Activated B cell treated with CpG ODN at 0.5 μM for 24 hours (primary cell): ENCODE measurements around the gene ADAM22. TPM values are rescaled to one million over a fixed set of nuclear protein-coding genes. Genes with fewer than 3 reads are reported as not detected.

Experiments used
- ATAC-seq: fragments of 200-7000 bp; cut with Tn5 transposase; one replicate; pipeline ENCODE4 v1.10.0; 2021; ENCODE audit warnings: low read depth, mild to moderate bottlenecking, moderate library complexity
- CTCF ChIA-PET: fragments of 350-600 bp; sonication (Branson Sonifier 250); formaldehyde crosslinking; loops from one replicate; lab custom pipeline; 2021; ENCODE audit warnings: antibody characterized with exemption; lab: Charles Lee
- POLR2A ChIA-PET: fragments of 350-600 bp; sonication (Branson Sonifier 250); formaldehyde crosslinking; loops from one replicate; lab custom pipeline; 2021; ENCODE audit warnings: antibody characterized with exemption; lab: Charles Lee
- DNase-seq: peaks from one replicate; pipeline ENCODE4 v3.0.0; 2022
- H3K27ac Mint-ChIP-seq: one replicate; pipeline ENCODE4 v1.8.0; 2020; ENCODE audit warnings: mixed read lengths
- H3K27me3 Mint-ChIP-seq: one replicate; pipeline ENCODE4 v1.8.0; 2021; ENCODE audit warnings: mixed read lengths
- H3K36me3 Mint-ChIP-seq: one replicate; pipeline ENCODE4 v1.8.0; 2021; ENCODE audit warnings: low read depth, mixed read lengths
- H3K4me1 Mint-ChIP-seq: one replicate; pipeline ENCODE4 v1.8.0; 2021; ENCODE audit warnings: mixed read lengths
- H3K4me3 Mint-ChIP-seq: one replicate; pipeline ENCODE4 v1.8.0; 2020; ENCODE audit warnings: mild to moderate bottlenecking, mixed read lengths
- H3K9me3 Mint-ChIP-seq: one replicate; pipeline ENCODE4 v1.8.0; 2020; ENCODE audit warnings: mixed read lengths
- intact Hi-C: fragments of 100-400 bp; cut with micrococcal nuclease; formaldehyde crosslinking; loops from one replicate; pipeline ENCODE4 v1.15.1; 2024
- total RNA-seq: library from RNA; stranded (reverse); gene quantifications from 2 replicates; pipeline ENCODE4 v1.2.3, GENCODE V29; 2022
- TF ChIP-seq, protein P1 (sequence below): fragments of 200-600 bp; IDR thresholded peaks from one replicate; pipeline ENCODE4 v1.8.0; 2022; ENCODE audit warnings: antibody characterized with exemption, mild to moderate bottlenecking

Gene ADAM22
- total RNA-seq, 1 donor from 2014 or later, result 0.71 TPM

DNA sequence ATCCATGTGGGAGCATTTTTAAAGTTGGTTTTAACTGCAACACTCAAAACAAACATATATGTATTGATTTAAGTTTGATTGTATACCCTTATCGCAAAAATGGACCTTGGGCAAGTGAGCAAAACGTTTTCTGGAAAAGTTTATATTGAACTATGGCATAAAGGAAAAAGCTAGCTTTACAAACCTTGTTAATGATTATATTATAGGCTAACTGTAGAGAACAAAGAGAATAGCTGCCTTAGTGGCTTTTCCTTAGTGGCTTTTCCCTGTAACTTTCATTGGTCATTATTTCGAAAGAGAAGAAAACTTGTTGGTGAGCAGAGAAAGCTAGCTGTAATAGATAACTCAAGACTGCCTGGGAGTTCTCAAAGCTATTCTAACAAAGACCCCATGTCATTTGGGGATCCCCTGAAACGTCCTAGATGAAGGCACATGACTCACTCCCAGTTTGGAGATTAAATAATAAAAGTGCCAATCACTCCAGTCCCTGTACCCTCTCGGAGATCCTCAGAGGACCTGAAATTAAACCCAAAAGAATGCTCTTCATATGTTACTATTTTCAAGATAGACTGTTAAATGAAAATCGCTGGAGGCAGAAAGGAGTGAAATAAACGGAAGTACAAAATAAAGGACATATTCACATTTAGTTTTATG lies 193.7 kb downstream of the ADAM22 start:
- H3K36me3 Mint-ChIP-seq, result no peaks in the 10 kb centered on the region
- H3K27me3 Mint-ChIP-seq, result no peaks in the 10 kb centered on the region
- H3K27ac Mint-ChIP-seq, result no peak overlapping the region
- H3K4me3 Mint-ChIP-seq, result no peak overlapping the region
- CTCF ChIA-PET, result interaction anchor here (1.1 kb wide), 1 partner anchor 14 kb away, joined by 3 read pairs; no protein-coding TSS in a partner anchor
- DNase-seq (no peak), ATAC-seq (no peak)
- TF ChIP-seq, protein P1, sequence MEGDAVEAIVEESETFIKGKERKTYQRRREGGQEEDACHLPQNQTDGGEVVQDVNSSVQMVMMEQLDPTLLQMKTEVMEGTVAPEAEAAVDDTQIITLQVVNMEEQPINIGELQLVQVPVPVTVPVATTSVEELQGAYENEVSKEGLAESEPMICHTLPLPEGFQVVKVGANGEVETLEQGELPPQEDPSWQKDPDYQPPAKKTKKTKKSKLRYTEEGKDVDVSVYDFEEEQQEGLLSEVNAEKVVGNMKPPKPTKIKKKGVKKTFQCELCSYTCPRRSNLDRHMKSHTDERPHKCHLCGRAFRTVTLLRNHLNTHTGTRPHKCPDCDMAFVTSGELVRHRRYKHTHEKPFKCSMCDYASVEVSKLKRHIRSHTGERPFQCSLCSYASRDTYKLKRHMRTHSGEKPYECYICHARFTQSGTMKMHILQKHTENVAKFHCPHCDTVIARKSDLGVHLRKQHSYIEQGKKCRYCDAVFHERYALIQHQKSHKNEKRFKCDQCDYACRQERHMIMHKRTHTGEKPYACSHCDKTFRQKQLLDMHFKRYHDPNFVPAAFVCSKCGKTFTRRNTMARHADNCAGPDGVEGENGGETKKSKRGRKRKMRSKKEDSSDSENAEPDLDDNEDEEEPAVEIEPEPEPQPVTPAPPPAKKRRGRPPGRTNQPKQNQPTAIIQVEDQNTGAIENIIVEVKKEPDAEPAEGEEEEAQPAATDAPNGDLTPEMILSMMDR, result no peak
- intact Hi-C loops, result no loop called here
- H3K4me1 Mint-ChIP-seq, result peaks cover 2% of the 10 kb centered on the region
- no peaks in the 10 kb centered on the region for H3K9me3 Mint-ChIP-seq
- POLR2A ChIA-PET, result no interaction called here

GRCh38 chr7:88132725-88133124 lies 198.7 kb downstream of the ADAM22 start:
- Mint-ChIP-seq H3K27me3 (no peaks in the 10 kb centered on the region), H3K4me1 (peaks cover 5% of the 10 kb centered on the region), H3K9me3 (no peaks in the 10 kb centered on the region), H3K27ac (no peak overlapping the region), H3K36me3 (no peaks in the 10 kb centered on the region), H3K4me3 (no peak overlapping the region)
- intact Hi-C loops, result no loop called here
- TF ChIP-seq, protein P1, result no peak
- peak; percentile 49 for ATAC-seq
- DNase-seq, result no peak
- POLR2A ChIA-PET, result no interaction called here
- CTCF ChIA-PET, result no interaction called here

- CTCF ChIA-PET, result no interaction called here
- Mint-ChIP-seq H3K27ac (no peak overlapping the region), H3K4me3 (no peak overlapping the region), H3K36me3 (no peaks in the 10 kb centered on the region), H3K9me3 (no peaks in the 10 kb centered on the region), H3K27me3 (peaks cover 4% of the 10 kb centered on the region), H3K4me1 (no peaks in the 10 kb centered on the region)
- POLR2A ChIA-PET, result no interaction called here
- intact Hi-C loops, result no loop called here
- ATAC-seq, result no peak
- TF ChIP-seq, protein P1, result no peak
- no peak for DNase-seq
These were observed 206.9 kb downstream of the ADAM22 start for GRCh38 chr7:88140947-88141346.

DNA sequence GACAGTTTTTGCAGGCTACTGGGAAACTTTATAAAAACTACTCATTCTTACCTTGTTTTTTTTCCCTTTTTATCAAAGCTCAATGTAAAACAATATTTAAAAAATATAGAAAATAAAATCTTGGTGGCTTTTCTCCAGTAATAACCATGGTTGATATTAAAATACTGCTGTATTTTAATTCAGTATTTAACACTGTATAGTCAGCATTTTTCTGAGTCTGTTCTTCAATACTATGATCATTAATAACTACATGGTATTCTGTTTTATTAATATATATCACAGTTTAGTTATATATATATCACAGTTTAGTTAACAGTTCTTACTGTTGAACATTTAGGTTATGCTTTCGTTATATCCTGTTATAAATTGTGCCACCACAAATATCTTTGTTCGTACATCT lies 207.4 kb downstream of the ADAM22 start:
- Mint-ChIP-seq H3K9me3 (no peaks in the 10 kb centered on the region), H3K27me3 (peaks cover 4% of the 10 kb centered on the region), H3K27ac (no peak overlapping the region), H3K4me3 (no peak overlapping the region), H3K36me3 (no peaks in the 10 kb centered on the region), H3K4me1 (no peaks in the 10 kb centered on the region)
- ChIA-PET POLR2A (no interaction called here), CTCF (no interaction called here)
- ATAC-seq (no peak), DNase-seq (no peak)
- intact Hi-C loops, result no loop called here
- TF ChIP-seq, protein P1, result no peak

GRCh38 chr7:88141953-88142352 lies 207.9 kb downstream of the ADAM22 start:
- no peaks in the 10 kb centered on the region for H3K4me1 Mint-ChIP-seq
- H3K9me3 Mint-ChIP-seq, result no peaks in the 10 kb centered on the region
- DNase-seq, result no peak
- H3K27ac Mint-ChIP-seq, result no peak overlapping the region
- H3K36me3 Mint-ChIP-seq, result no peaks in the 10 kb centered on the region
- TF ChIP-seq, protein P1, result no peak
- POLR2A ChIA-PET, result no interaction called here
- H3K4me3 Mint-ChIP-seq, result no peak overlapping the region
- peaks cover 4% of the 10 kb centered on the region for H3K27me3 Mint-ChIP-seq
- ATAC-seq, result no peak
- CTCF ChIA-PET, result no interaction called here
- intact Hi-C loops, result no loop called here
